GM21529 (cell line): ENCODE measurements around the gene PGAM5.
"Not testable (repeated sequence)": the region's sequence is repeated elsewhere in the genome, so short reads cannot be mapped to it uniquely, and the experiment has no call there.

Experiments used
- ATAC-seq: cut with Tn5 transposase; IDR thresholded peaks from one replicate; pipeline ENCODE4 v1.9.1; 2021; ENCODE audit not compliant: unreplicated experiment

PGAM5 gene

GRCh38 chr12:132687211-132688164, 23.2 kb upstream of the PGAM5 start, which contains the start of the genes POLE and PXMP2:
POLE (minus strand) TSS chr12:132687342; CDS start chr12:132687315, 27 bp downstream.
PXMP2 (plus strand) TSS chr12:132687587; CDS start chr12:132687671, 84 bp downstream.
- ATAC-seq, result peak; percentile 92

- no peak for ATAC-seq
Measured at GRCh38 chr12:132689227-132689626, 21.4 kb upstream of the PGAM5 start.

GRCh38 chr12:132690112-132690511, 20.5 kb upstream of the PGAM5 start:
- ATAC-seq, result no peak

GRCh38 chr12:132692030-132692429, 18.6 kb upstream of the PGAM5 start:
- ATAC-seq, result not testable (repeated sequence)

- not testable (repeated sequence) for ATAC-seq
Measured at GRCh38 chr12:132694888-132695287, 15.8 kb upstream of the PGAM5 start.

GRCh38 chr12:132695431-132695830, 15.2 kb upstream of the PGAM5 start:
- no peak for ATAC-seq

- no peak for ATAC-seq
Measured at GRCh38 chr12:132698341-132698740, 12.3 kb upstream of the PGAM5 start.

GRCh38 chr12:132700212-132700822, 10.3 kb upstream of the PGAM5 start:
- ATAC-seq, result peak; percentile 59

GRCh38 chr12:132702640-132703039, 8.0 kb upstream of the PGAM5 start:
- ATAC-seq, result no peak

GRCh38 chr12:132703641-132704040, 7.0 kb upstream of the PGAM5 start:
- no peak for ATAC-seq

- no peak for ATAC-seq
Measured at GRCh38 chr12:132707241-132707640, 3.4 kb upstream of the PGAM5 start.

- no peak for ATAC-seq
Measured at GRCh38 chr12:132708150-132708549, 2.5 kb upstream of the PGAM5 start.

- peak; percentile 31 for ATAC-seq
Measured at GRCh38 chr12:132710043-132710404, 618 bp upstream of the PGAM5 start.

GRCh38 chr12:132711080-132711843, 620 bp downstream of the PGAM5 start:
- ATAC-seq, result peak; percentile 16

GRCh38 chr12:132713123-132713522, 2.5 kb downstream of the PGAM5 start:
- no peak for ATAC-seq

- ATAC-seq, result no peak
Measured at GRCh38 chr12:132715874-132716273, 5.2 kb downstream of the PGAM5 start.

- no peak for ATAC-seq
Measured at GRCh38 chr12:132716356-132716755, 5.7 kb downstream of the PGAM5 start.

- ATAC-seq, result no peak
Measured at GRCh38 chr12:132717011-132717410, 6.4 kb downstream of the PGAM5 start.

- ATAC-seq, result no peak
Measured at GRCh38 chr12:132717531-132718387, 7.1 kb downstream of the PGAM5 start.

GRCh38 chr12:132718644-132719043, 8.0 kb downstream of the PGAM5 start:
- ATAC-seq, result no peak
